IMR-90 (cell line): Measurements from ENCODE around the gene AAMP. TPM values are rescaled to one million over a fixed set of nuclear protein-coding genes. Genes with fewer than 3 reads are reported as not detected.

ENCODE experiments used
- ATAC-seq: fragments of 200-7000 bp; cut with Tn5 transposase; 2 replicates; pipeline ENCODE4 v1.9.1; 2020; ENCODE audit warnings: low read depth, mild to moderate bottlenecking, moderate library complexity
- BruUV-seq: library from RNA; stranded (reverse); fragments of 400-500 nt; replicated peaks from 2 replicates; lab custom pipeline; 2021; lab: Mats Ljungman, UMichigan
- CTCF ChIA-PET: fragments of 300-600 bp; formaldehyde crosslinking; extraction: SDS; loops from one replicate; lab custom pipeline; 2021; ENCODE audit warnings: antibody characterized with exemption; lab: Yijun Ruan, JAX
- POLR2A ChIA-PET: fragments of 300-600 bp; sonication (Branson Sonifier 250); formaldehyde crosslinking; loops from one replicate; lab custom pipeline; 2022; ENCODE audit warnings: antibody characterized with exemption; ENCODE audit not compliant: unreplicated experiment; lab: Charles Lee
- DNase-seq: peaks from one replicate; pipeline ENCODE4 v3.0.0; 2013
- H2AFZ ChIP-seq: replicated peaks from 2 replicates; pipeline ENCODE3; 2013; ENCODE audit warnings: low read length, mild to moderate bottlenecking; ENCODE audit not compliant: poor library complexity
- H2AK5ac ChIP-seq: 2 replicates; pipeline ENCODE4 v1.6.1; 2013; ENCODE audit warnings: low read depth, low read length, inconsistent platforms
- H2AK9ac ChIP-seq: replicated peaks from 2 replicates; pipeline ENCODE3; 2013; ENCODE audit warnings: mild to moderate bottlenecking, low read depth, low read length, moderate library complexity; ENCODE audit not compliant: poor library complexity
- H2BK120ac ChIP-seq: 2 replicates; pipeline ENCODE4 v1.6.1; 2013; ENCODE audit warnings: low read depth, low read length, inconsistent platforms
- H2BK15ac ChIP-seq: 3 replicates; pipeline ENCODE4 v1.6.1; 2013; ENCODE audit warnings: low read depth, low read length, inconsistent platforms
- H2BK20ac ChIP-seq: 2 replicates; pipeline ENCODE4 v1.6.1; 2013; ENCODE audit warnings: low read depth, mild to moderate bottlenecking, inconsistent platforms, low read length, moderate library complexity
- H2BK5ac ChIP-seq: 2 replicates; pipeline ENCODE4 v1.6.1; 2013; ENCODE audit warnings: mild to moderate bottlenecking, low read depth, low read length, inconsistent platforms; ENCODE audit not compliant: poor library complexity, severe bottlenecking
- H3K14ac ChIP-seq: replicated peaks from 2 replicates; pipeline ENCODE4 v1.6.1; 2013; ENCODE audit warnings: low read depth, low read length, inconsistent platforms
- H3K18ac ChIP-seq: 2 replicates; pipeline ENCODE4 v1.6.1; 2013; ENCODE audit warnings: low read depth, low read length, control low read depth
- H3K23ac ChIP-seq: 2 replicates; pipeline ENCODE4 v1.6.1; 2013; ENCODE audit warnings: low read depth, low read length, inconsistent platforms
- H3K27ac ChIP-seq: 2 replicates; pipeline ENCODE4 v1.5.1; 2013; ENCODE audit warnings: mild to moderate bottlenecking, control low read depth, low read length; ENCODE audit not compliant: insufficient read depth
- H3K27me3 ChIP-seq: 2 replicates; pipeline ENCODE4 v1.6.1; 2013; ENCODE audit warnings: low read length; ENCODE audit not compliant: control insufficient read depth, insufficient read depth
- H3K36me3 ChIP-seq: 2 replicates; pipeline ENCODE4 v1.6.1; 2013; ENCODE audit warnings: low read length, mixed read lengths; ENCODE audit not compliant: control insufficient read depth, insufficient read depth
- H3K4ac ChIP-seq: 2 replicates; pipeline ENCODE4 v1.6.1; 2013; ENCODE audit warnings: low read depth, low read length, inconsistent platforms
- H3K4me1 ChIP-seq: 2 replicates; pipeline ENCODE4 v1.6.1; 2013; ENCODE audit warnings: low read length, mixed read lengths; ENCODE audit not compliant: control insufficient read depth, insufficient read depth
- H3K4me2 ChIP-seq: 2 replicates; pipeline ENCODE4 v1.6.1; 2013; ENCODE audit warnings: low read depth, mild to moderate bottlenecking, control low read depth, low read length, moderate library complexity
- H3K4me3 ChIP-seq: 2 replicates; pipeline ENCODE4 v1.5.1; 2013; ENCODE audit warnings: low read depth, mild to moderate bottlenecking, control low read depth, low read length, moderate library complexity; ENCODE audit not compliant: insufficient read depth
- H3K56ac ChIP-seq: 2 replicates; pipeline ENCODE4 v1.6.1; 2013; ENCODE audit warnings: low read length, inconsistent platforms; ENCODE audit not compliant: insufficient read depth; ENCODE audit errors: extremely low read depth
- H3K79me1 ChIP-seq, 2 experiments: 2 replicates each; pipeline ENCODE4 v1.6.1; 2013; ENCODE audit warnings: low read length in 2 of 2, inconsistent platforms in 1 of 2, low read depth in 1 of 2
- H3K9ac ChIP-seq: 2 replicates; pipeline ENCODE4 v1.6.1; 2013; ENCODE audit warnings: low read depth, low read length, control low read depth
- H3K9me1 ChIP-seq: 2 replicates; pipeline ENCODE4 v1.6.1; 2013; ENCODE audit warnings: low read length, inconsistent platforms; ENCODE audit not compliant: insufficient read depth
- H3K9me3 ChIP-seq: 2 replicates; pipeline ENCODE4 v1.6.1; 2013; ENCODE audit warnings: low read length; ENCODE audit not compliant: control insufficient read depth, insufficient read depth
- H4K20me1 ChIP-seq: 2 replicates; pipeline ENCODE4 v1.6.1; 2013; ENCODE audit warnings: low read length, inconsistent platforms; ENCODE audit not compliant: insufficient read depth
- H4K5ac ChIP-seq: 2 replicates; pipeline ENCODE4 v1.6.1; 2013; ENCODE audit warnings: mild to moderate bottlenecking, low read depth, low read length, control low read depth
- H4K8ac ChIP-seq, 2 experiments: 2 replicates each; pipeline ENCODE4 v1.6.1; 2013; ENCODE audit warnings: low read depth in 2 of 2, low read length in 2 of 2, control low read depth in 1 of 2, inconsistent platforms in 1 of 2
- H4K91ac ChIP-seq: 2 replicates; pipeline ENCODE4 v1.6.1; 2013; ENCODE audit warnings: low read depth, low read length, inconsistent platforms; ENCODE audit not compliant: insufficient read depth
- BHLHE40 ChIP-seq: fragments of 150-350 bp; IDR thresholded peaks from 2 replicates; pipeline ENCODE4 v1.6.1; 2016; ENCODE audit warnings: mild to moderate bottlenecking, low read depth, low read length
- CEBPB ChIP-seq: IDR thresholded peaks from 2 replicates; pipeline ENCODE4 v1.6.1; 2012; ENCODE audit warnings: low read depth, low read length, improper control_type of control experiment
- CHD1 ChIP-seq: IDR thresholded peaks from 2 replicates; pipeline ENCODE4 v1.6.1; 2012; ENCODE audit warnings: low read depth, low read length, improper control_type of control experiment
- FOS ChIP-seq: fragments of 150-350 bp; IDR thresholded peaks from 2 replicates; pipeline ENCODE4 v1.6.1; 2016; ENCODE audit warnings: low read depth, low read length
- MAFK ChIP-seq: IDR thresholded peaks from 2 replicates; pipeline ENCODE4 v1.6.1; 2012; ENCODE audit warnings: low read depth, low read length, improper control_type of control experiment
- MAZ ChIP-seq: IDR thresholded peaks from 2 replicates; pipeline ENCODE4 v1.6.1; 2012; ENCODE audit warnings: low read depth, mild to moderate bottlenecking, low read length, improper control_type of control experiment, moderate library complexity, borderline replicate concordance
- MXI1 ChIP-seq: IDR thresholded peaks from 2 replicates; pipeline ENCODE4 v1.6.1; 2012; ENCODE audit warnings: low read depth, mild to moderate bottlenecking, low read length, moderate library complexity, borderline replicate concordance
- NFE2L2 ChIP-seq: fragments of 150-350 bp; IDR thresholded peaks from 2 replicates; pipeline ENCODE4 v1.6.1; 2016; ENCODE audit warnings: low read depth, mild to moderate bottlenecking, low read length
- POLR2A ChIP-seq: IDR thresholded peaks from 2 replicates; pipeline ENCODE4 v1.6.1; 2012; ENCODE audit warnings: mild to moderate bottlenecking, low read depth, low read length
- RAD21 ChIP-seq: IDR thresholded peaks from 2 replicates; pipeline ENCODE4 v1.6.1; 2012; ENCODE audit warnings: low read length, improper control_type of control experiment
- RCOR1 ChIP-seq: IDR thresholded peaks from 2 replicates; pipeline ENCODE4 v1.6.1; 2012; ENCODE audit warnings: mild to moderate bottlenecking, low read length, improper control_type of control experiment; ENCODE audit not compliant: insufficient replicate concordance
- SMC3 ChIP-seq: fragments of 150-350 bp; IDR thresholded peaks from 2 replicates; pipeline ENCODE4 v1.6.1; 2016; ENCODE audit warnings: low read depth, mild to moderate bottlenecking, antibody characterized with exemption, low read length, moderate library complexity
- WGBS, 2 experiments: methylation state at CpG; one replicate each; pipeline versions ENCODE4 v1.1.5 to v1.1.7; 2013; ENCODE audit warnings: missing lambda C conversion rate in 2 of 2; ENCODE audit not compliant: insufficient read length in 1 of 2; ENCODE audit errors: extremely low coverage in 2 of 2; 5-methylcytosine and 5-hydroxymethylcytosine counted together
- dilution Hi-C: fragments of 300-500 bp; cut with HindIII; formaldehyde crosslinking; loops from one replicate; pipeline ENCODE4 v1.14.3; 2018; ENCODE audit warnings: low sequenced_read_pairs; ENCODE audit not compliant: unreplicated experiment
- in situ Hi-C: fragments of 300-500 bp; cut with MboI; formaldehyde crosslinking; loops from 3 replicates; pipeline ENCODE4 v1.14.3; 2019; ENCODE audit warnings: low sequenced_read_pairs, inconsistent platforms, mixed read lengths
- intact Hi-C: fragments of 100-400 bp; cut with micrococcal nuclease; formaldehyde crosslinking; loops from 2 replicates; pipeline ENCODE4 v1.10.0; 2022
- polyA plus RNA-seq, 3 experiments: library from polyadenylated mRNA; depleted of rRNA; stranded (reverse); fragments of >200 nt; gene quantifications; 2 replicates each; pipeline ENCODE4 v1.2.3, GENCODE V29; 2012; ENCODE audit warnings: low replicate concordance in 1 of 3
- total RNA-seq: library from RNA; depleted of rRNA; stranded (reverse); fragments of >200 nt; gene quantifications from 2 replicates; pipeline ENCODE4 v1.2.3, GENCODE V29; 2012
- TF ChIP-seq, protein P1 (sequence below): fragments of 150-350 bp; IDR thresholded peaks from 2 replicates; pipeline ENCODE4 v1.6.1; 2016; ENCODE audit warnings: low read depth, mild to moderate bottlenecking, low read length, moderate library complexity, borderline replicate concordance
- TF ChIP-seq, protein P2 (sequence below): fragments of 150-350 bp; IDR thresholded peaks from 2 replicates; pipeline ENCODE4 v1.6.1; 2017; ENCODE audit warnings: mild to moderate bottlenecking, antibody characterized with exemption, low read length, low read depth
- TF ChIP-seq, protein P3 (sequence below): conservative IDR thresholded peaks from 2 replicates; pipeline ENCODE4 v1.5.1; 2012; ENCODE audit warnings: mild to moderate bottlenecking, low read depth, low read length, improper control_type of control experiment

The AAMP gene
- total and polyA plus RNA-seq, 2 of the 4 experiments (the other 2 are of a cell fraction), result 104 to 112 TPM

DNA sequence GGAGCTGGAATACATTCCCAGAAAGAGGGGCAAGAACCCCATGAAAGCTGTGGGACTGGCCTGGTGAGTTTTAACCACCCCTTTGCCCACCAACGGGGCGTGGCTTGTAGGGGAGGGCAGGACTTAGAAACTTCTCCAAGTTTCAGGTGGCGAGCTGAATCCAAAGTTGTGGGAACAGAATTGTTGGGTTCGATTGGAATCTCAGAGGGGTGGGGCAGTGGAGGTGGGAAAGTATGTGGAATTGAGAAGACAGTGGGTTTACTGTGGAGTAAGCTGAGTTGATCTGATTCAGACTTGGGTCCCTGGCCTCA, 1.5 kb upstream of the AAMP start:
- H3K9me3 ChIP-seq, result no peaks in the 10 kb centered on the region
- no peak overlapping the region for H4K91ac ChIP-seq
- no peak overlapping the region for H3K18ac ChIP-seq
- H3K4me1 ChIP-seq, result peaks cover 10% of the 10 kb centered on the region
- peak overlapping the region; percentile 73; the same call in 1 of the 2 replicates for H3K9ac ChIP-seq
- no peak overlapping the region; the same call in 1 of the 2 replicates for H3K27ac ChIP-seq
- H4K8ac ChIP-seq, result no peak overlapping the region
- 0 out of 2 replicates have a peak overlapping the region, but pooled peaks have one; percentile 33 for H3K23ac ChIP-seq
- no peak overlapping the region for H2AK9ac ChIP-seq
- H2BK120ac ChIP-seq, result no peak overlapping the region
- TF ChIP-seq CEBPB (no peak), MAFK (no peak), NFE2L2 (no peak), SMC3 (no peak), BHLHE40 (no peak), RAD21 (no peak), MXI1 (no peak), FOS (no peak), RCOR1 (no peak), MAZ (no peak), CHD1 (no peak), POLR2A (no peak)
- TF ChIP-seq, protein P1, sequence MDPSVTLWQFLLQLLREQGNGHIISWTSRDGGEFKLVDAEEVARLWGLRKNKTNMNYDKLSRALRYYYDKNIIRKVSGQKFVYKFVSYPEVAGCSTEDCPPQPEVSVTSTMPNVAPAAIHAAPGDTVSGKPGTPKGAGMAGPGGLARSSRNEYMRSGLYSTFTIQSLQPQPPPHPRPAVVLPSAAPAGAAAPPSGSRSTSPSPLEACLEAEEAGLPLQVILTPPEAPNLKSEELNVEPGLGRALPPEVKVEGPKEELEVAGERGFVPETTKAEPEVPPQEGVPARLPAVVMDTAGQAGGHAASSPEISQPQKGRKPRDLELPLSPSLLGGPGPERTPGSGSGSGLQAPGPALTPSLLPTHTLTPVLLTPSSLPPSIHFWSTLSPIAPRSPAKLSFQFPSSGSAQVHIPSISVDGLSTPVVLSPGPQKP, result no peak
- TF ChIP-seq, protein P2, sequence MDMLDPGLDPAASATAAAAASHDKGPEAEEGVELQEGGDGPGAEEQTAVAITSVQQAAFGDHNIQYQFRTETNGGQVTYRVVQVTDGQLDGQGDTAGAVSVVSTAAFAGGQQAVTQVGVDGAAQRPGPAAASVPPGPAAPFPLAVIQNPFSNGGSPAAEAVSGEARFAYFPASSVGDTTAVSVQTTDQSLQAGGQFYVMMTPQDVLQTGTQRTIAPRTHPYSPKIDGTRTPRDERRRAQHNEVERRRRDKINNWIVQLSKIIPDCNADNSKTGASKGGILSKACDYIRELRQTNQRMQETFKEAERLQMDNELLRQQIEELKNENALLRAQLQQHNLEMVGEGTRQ, result no peak
- TF ChIP-seq, protein P3, sequence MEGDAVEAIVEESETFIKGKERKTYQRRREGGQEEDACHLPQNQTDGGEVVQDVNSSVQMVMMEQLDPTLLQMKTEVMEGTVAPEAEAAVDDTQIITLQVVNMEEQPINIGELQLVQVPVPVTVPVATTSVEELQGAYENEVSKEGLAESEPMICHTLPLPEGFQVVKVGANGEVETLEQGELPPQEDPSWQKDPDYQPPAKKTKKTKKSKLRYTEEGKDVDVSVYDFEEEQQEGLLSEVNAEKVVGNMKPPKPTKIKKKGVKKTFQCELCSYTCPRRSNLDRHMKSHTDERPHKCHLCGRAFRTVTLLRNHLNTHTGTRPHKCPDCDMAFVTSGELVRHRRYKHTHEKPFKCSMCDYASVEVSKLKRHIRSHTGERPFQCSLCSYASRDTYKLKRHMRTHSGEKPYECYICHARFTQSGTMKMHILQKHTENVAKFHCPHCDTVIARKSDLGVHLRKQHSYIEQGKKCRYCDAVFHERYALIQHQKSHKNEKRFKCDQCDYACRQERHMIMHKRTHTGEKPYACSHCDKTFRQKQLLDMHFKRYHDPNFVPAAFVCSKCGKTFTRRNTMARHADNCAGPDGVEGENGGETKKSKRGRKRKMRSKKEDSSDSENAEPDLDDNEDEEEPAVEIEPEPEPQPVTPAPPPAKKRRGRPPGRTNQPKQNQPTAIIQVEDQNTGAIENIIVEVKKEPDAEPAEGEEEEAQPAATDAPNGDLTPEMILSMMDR, result no peak
- H3K4ac ChIP-seq, result no peak overlapping the region
- no peak overlapping the region for H3K14ac ChIP-seq
- H2AK5ac ChIP-seq, result no peak overlapping the region
- H3K36me3 ChIP-seq, result peaks cover 40% of the 10 kb centered on the region
- ATAC-seq (no peak), DNase-seq (no peak)
- H2BK20ac ChIP-seq, result no peak overlapping the region
- dilution Hi-C loops (no loop called here), in situ Hi-C loops (loop anchor here (10.0 kb wide), 1 partner anchor 123 kb away; the partner anchor contains the start of gene CTDSP1), intact Hi-C loops (loop anchor here (10.0 kb wide), 1 partner anchor 293 kb away; the partner anchor contains the start of genes CNOT9 and USP37)
- H3K4me2 ChIP-seq, result peak overlapping the region; percentile 90; the same call in 1 of the 2 replicates
- peaks cover 23 to 61% of the 10 kb centered on the region in 2 experiments for H3K79me1 ChIP-seq
- POLR2A ChIA-PET, result no interaction called here
- H4K20me1 ChIP-seq, result peaks cover 9% of the 10 kb centered on the region; the same call in 1 of the 2 replicates
- H2BK5ac ChIP-seq, result no peak overlapping the region
- H4K5ac ChIP-seq, result no peak overlapping the region
- CTCF ChIA-PET, result interaction anchor here (1.3 to 3.9 kb wide), 3 partner anchors 13 to 26 kb away, joined by 3 to 24 read pairs (median 4); partner anchors contain the start of gene TMBIM1
- no peak overlapping the region for H2AFZ ChIP-seq
- WGBS, 2 experiments, result 60% methylated on average over 1 of the region's 4 CpGs; no CpG with 5 or more reads in 1 of the 2 experiments
- H3K9me1 ChIP-seq, result 0 out of 2 replicates have a peak, but pooled peaks cover 3% of the 10 kb centered on the region
- no peak overlapping the region for H3K56ac ChIP-seq
- no peaks in the 10 kb centered on the region for H3K27me3 ChIP-seq
- no TSS peak for BruUV-seq
- peak overlapping the region; percentile 72; the same call in 1 of the 2 replicates for H3K4me3 ChIP-seq
- H2BK15ac ChIP-seq, result no peak overlapping the region
